ENCODE results near the gene INPP5D.
"Not testable (repeated sequence)": the region's sequence is repeated elsewhere in the genome, so short reads cannot be mapped to it uniquely, and the experiment has no call there.

Gene INPP5D

GRCh38 chr2:233053928-233054784 is 6.0 kb upstream of the INPP5D start:
- peak in 1 of 2 experiments; percentile 1 for DNase-seq

DNA sequence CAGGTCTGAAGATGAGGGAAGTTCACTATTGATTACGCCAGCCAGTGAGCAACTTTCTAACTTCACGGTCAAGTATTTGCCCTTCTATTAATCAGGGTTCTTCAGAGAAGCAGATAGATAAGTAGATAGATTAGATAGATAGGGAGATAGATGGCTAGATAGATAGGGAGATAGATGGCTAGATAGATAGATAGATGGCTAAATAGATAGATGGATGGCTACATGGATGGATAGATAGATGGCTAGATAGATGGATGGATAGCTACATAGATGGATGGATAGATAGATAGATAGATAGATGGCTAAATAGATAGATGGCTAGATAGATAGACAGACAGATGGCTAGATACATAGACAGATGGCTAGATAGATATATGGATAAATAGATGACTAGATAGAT is 4.8 kb upstream of the INPP5D start:
- no peak for DNase-seq

GRCh38 chr2:233056961-233057605 is 3.1 kb upstream of the INPP5D start:
- DNase-seq = no peak

- no peak for DNase-seq
Observed at GRCh38 chr2:233058717-233059546, 1.2 kb upstream of the INPP5D start.

DNA sequence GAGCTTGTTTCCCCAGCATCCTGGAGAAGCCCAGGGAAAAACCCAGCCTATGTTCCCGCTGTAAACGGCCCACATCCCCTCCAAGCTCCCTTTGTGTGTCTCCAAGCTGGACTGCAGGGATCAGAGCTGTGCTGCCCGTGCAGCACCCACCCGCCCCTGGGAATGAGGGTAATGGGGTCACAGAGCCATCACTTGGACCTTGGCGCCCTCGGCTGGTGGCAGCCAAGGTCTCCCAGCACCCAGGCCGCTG is 670 bp upstream of the INPP5D start:
- no peak for DNase-seq

DNA sequence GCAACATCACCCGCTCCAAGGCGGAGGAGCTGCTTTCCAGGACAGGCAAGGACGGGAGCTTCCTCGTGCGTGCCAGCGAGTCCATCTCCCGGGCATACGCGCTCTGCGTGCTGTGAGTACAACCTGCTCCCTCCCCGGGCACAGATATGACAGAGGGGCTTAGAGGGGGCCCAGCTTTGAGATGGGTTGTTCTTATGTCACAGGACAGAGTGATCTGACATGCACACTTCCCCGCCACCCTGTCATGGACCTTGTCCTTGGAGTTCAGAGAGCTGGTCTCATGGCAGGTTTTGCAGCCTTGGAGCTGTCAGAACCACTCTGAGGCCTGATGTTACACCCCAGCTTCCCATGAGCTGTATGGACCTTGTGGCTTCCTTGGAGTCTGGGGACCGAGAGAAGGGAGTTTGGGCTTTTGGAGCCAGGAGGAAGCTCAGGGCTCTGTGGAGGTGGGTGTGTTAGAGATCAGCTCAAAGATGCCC is 398 bp downstream of the INPP5D start:
- DNase-seq = no peak

DNA sequence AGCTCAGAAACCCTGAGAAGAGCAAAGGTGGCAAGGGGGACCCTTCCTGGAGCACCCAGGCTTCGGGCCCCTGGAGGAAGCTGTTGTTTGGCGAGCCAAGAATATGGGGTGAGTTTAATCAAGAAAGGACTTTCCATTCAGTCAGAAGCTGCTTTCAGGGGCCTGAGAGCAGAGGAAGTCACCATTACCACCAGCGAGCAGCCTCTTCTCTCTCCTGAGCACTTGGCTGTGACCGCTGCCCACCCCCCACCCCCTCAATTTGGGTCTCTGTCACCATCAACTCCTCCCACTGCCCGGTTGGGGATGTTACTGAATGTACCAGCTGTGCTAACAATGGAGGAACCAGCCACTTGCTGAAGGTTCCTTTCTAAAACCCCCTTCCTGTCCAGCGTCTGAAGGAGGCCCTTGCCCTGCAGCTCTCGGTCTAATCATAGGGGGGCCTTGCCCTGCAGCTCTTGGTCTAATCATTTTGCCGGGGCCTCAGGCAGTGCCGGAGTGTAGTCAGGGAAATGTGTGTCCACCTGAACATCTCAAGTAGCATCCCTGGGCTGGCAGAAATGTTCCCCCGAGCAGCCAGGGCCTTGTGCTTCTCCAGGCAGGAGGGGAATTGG is 943 bp downstream of the INPP5D start:
- DNase-seq = no peak

DNA sequence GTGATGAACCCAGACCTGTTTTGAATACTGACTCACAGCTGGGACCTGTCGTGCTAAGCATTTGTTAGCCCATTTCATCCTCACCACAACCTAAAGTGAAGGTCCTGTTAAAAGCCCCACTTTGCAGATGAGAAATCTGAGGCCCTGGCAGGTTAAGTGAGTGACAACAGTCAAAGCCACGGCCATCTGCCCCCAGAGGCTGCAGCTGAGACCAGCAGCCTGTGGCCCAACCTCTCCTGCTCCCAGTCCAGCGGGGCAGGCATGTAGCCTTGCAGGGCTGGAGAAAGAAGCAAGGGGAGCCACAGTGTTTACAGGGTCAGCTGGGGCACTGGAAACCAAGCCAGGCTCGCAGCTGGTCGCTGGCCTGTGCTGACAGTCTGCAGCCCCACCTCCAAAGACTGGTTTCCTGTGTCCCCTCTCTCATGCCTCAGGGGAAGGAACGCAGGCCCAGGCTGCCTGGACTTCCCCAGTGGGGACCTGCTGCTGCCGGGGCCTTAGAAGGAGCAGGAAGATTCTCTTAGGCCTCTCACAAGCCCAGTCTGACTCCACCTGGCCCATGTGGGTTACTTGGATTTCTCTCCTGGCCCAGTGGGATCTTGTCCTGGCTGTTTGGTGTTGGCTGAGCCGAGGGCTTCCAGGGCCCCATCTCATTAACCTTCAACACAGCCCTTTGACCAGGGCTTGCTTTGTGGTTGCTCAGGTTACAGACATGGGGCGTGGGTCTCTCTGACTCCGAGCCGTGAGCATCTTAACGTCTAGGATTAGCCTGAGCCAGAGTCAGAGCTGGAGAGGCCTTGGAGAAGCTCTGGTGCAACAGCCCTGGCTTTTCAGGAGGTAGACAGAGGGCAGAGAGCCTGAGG is 1.7 kb downstream of the INPP5D start:
- DNase-seq = no peak

GRCh38 chr2:233062451-233062850 is 2.3 kb downstream of the INPP5D start:
- no peak for DNase-seq

GRCh38 chr2:233062946-233063268 is 2.8 kb downstream of the INPP5D start:
- no peak for DNase-seq

DNA sequence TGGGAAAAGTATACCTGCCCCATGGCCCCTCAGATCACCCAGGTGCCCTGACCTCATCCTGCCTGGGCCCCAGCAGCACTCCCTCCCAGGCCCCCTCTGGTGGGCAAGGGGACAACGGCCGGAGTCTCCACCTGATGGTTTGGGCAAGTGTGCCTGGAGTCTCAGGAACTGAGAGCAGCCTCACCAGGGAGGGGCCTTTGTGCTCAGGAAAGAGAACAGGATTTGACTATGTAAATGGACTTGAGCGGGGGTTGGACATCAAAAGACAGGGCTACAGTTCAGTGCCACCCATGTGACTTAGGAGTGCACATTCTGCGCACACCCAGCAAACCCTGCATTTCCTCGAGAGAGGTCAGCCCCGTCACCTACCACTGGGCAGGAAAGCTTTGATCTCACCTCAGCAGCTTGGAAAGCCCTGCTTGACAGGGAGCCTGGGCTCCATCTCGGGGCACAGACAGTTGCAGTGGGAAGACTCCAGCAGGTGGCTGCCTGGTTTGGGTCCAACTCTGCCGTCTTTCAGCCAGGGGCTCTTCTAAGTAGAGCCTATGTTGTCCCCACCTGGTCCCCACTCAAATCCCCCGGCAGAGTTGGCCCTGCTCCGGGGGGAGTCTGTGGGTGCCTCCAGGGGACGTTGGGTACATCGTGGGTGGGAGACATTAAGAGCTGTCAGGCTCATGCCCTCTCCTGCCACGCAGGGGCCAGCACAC is 3.3 kb downstream of the INPP5D start:
- no peak for DNase-seq

GRCh38 chr2:233063976-233064411 is 3.9 kb downstream of the INPP5D start:
- no peak for DNase-seq

GRCh38 chr2:233064530-233065199 is 4.5 kb downstream of the INPP5D start:
- DNase-seq = no peak

DNA sequence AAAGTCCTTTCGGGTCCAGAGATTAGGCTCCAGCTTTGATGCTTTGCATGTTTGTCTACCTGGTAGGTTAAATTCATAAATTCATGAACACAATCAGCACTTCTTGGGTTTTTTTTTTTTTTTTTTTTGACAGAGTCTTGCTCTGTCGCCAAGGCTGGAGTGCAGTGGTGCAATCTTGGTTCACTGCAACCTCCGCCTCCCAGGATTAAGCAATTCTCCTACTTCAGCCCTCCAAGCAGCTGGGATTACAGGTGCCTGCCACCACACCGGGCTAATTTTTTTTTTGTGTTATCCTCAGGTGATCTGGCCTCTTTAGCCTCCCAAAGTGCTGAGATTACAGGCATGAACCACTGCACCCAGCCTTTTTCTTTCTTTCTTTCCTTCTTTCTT is 5.1 kb downstream of the INPP5D start:
- not testable (repeated sequence) for DNase-seq

DNA sequence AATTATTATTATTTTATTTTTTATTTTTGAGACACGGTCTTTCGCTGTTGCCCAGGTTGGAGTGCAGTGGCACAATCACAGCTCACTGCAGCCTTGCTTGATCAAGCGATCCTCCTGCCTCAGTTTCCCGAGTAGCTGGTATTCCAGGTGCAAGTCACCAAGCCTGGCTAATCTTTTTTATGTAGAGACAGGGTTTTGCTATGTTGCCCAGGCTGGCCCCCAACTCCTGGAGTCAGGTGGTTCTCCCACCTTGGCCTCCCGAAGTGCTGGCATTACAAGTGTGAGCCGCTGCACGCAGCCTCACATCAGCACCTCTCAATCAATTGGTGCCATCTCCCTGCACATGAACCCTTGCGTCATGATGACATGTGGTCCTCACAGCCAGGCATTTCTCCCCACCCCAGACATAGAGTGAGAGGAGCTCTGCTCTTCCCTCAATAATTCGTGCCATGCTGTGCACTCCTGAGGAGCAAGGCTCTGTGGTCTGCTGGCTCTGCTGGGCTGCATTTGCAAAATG is 5.9 kb downstream of the INPP5D start:
- no peak for DNase-seq

DNA sequence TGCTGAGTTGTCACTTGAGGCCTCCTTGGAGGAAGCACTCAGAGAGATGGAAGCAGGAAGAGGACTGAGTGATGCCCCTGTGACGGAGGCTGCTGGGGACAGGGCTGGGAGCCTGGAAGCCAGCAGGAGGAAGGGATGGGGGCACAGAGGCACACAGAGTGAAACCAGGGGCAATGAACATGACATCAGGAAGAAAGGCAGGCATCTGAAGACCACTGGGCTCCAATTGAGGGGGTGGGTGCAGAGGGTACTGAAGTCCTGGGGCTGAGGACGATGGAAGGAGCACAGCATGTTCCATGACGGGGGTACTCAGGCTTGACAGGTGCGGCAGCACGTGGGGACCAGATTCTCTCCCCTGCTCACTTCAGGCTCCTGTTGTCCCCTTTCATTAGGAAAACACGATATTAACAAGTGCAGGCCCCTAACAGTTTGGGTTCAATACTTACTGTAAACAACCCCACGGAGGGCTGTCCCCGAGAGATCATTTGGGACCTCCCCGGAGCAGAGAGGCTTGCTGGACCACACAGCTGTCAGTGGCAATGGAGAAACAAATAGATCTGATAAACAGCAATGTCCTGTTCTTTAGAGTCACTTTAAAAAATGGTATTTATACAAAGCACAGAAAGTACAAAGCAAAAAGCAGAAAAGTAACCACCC is 8.7 kb downstream of the INPP5D start:
- no peak for DNase-seq

DNA sequence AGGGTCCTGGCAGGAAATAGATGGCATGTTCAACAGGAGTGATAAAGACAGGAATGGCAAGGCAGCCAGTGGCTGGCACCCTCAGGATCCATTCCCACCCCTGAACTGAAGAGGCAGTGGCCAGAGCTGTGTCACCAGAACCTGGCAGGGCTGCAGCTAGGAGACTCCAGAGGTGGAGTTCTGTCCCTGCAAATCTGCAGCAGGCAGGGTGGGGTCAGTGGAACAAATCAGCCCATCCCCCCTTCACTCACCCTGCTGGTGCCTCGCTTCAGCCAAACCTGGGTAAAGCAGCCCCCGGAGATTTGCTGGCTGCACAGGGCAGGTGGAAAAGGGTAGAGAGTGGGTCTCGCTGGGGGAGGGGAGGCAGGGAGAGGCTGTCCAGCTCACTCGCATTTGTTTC is 12.7 kb downstream of the INPP5D start:
- no peak for DNase-seq

DNA sequence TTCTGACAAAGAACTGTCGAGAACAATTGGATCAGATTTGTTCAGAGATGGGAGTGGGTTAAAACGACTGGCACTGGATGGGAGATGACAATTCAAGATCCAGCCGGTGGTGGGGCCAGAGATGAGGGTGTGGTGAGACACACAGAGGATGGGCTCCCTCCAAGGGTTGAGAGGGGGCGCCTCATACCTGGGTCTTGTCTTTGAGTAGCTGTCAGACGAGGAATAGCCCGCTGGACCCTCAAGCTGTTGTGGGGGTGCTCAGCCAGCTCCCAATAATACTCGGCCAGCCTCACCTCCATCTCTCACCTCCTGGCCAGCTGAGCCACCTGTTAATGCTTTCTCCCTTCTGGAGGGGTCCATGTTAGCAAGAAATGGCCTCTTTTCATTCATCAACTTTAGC is 14.0 kb downstream of the INPP5D start:
- DNase-seq = no peak

DNA sequence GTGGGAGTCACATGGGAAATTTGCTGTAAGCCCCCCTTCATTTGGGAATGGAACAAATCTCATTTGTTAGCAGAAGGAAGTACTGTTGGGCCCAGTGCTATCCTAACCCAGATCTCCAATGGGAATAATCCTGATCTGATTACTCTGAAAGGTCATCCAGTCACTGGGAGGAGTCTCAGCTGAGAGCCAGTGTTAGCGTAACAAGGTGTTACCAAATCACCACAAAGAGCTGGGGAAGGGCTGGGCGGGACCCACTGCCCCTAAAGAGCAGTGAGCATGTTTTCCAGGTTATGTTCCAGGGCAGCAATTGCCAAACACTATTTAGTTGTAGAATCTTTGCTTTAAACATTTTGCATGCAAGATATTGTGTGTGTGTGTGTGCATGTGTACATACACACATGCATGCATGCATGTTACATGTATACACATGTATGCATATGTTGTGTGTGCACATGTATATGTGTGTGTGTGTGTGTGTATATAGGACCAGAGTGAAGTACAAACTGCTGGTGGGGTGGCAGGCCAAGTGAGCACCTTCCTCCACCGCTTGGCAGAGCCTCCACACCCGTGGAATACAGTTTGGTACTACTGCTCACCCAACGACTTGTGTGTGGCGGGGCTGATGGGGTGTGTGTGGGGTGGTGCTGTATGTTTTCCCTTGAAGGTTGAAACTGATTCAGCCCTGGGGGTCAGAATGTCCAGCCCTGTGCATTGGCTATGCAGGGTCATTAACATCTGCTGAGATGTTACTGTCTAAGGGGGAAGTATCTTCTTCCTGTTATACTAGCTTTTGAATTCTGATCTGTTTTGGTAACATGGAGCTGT is 15.2 kb downstream of the INPP5D start:
- DNase-seq = no peak

DNA sequence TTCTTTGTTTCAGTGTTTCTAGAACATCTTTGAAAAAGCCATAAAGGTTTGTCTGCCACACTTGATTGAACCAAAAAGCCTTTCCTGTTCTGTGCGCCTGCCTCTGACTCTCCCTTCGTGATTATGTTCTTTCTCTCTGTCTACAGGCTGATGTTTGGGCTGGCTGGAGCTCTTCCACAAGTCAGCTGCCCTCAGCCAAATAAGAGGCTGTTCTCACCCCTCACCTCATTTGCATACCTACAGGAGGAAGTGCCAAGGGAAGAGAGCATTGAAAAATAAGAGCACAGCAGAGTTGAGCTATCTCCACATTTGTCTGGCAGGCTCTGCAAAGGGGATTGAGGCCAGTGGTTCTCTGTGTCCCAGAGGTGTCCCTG is 15.8 kb downstream of the INPP5D start:
- no peak for DNase-seq

Data from NCI-H187 (cell line).